GM23248 (cell line): ENCODE results near the gene TMEM202.

ENCODE experiments used
- EZH2 ChIP-seq: fragments of 200-600 bp; sonication (generic); IDR thresholded peaks from 2 replicates; pipeline ENCODE4 v1.6.1; 2018; ENCODE audit warnings: antibody characterized with exemption, mild to moderate bottlenecking; ENCODE audit not compliant: insufficient read depth, poor library complexity, severe bottlenecking
- EZH2phosphoT487 ChIP-seq: fragments of 200-600 bp; sonication (generic); IDR thresholded peaks from 2 replicates; pipeline ENCODE4 v1.6.1; 2018; ENCODE audit warnings: antibody characterized with exemption, moderate library complexity, mild to moderate bottlenecking, low read depth; ENCODE audit not compliant: insufficient read depth

DNA sequence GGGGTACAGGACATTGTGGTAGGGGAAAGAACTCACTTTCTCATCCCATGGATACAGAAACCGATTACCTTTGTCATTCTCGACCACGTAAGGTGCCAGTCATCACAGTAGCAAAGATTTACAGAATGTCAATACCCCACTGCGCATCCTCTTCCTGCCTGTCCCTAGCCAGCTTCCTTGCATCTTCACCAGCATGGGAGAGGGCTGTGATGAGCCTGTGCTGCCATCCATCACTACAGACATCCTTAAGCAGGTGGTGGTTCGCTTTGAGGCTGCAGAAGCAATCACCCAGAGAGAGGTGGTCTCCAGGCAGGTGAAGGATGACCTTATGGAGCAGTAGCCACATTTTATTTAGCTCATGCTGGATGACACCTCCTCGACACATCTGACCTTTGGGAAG, 52.7 kb downstream of the TMEM202 start:
- TF ChIP-seq EZH2, result no peak
- no peak for TF ChIP-seq EZH2phosphoT487
